GM12872 (cell line): Measurements from ENCODE around the gene CAPN10.

Source experiments
- TF ChIP-seq, protein P1 (sequence below): IDR thresholded peaks from 3 replicates; pipeline ENCODE4 v1.5.1; 2011; ENCODE audit warnings: low read depth, mild to moderate bottlenecking, low read length, moderate library complexity; ENCODE audit not compliant: insufficient read depth

CAPN10 gene

DNA sequence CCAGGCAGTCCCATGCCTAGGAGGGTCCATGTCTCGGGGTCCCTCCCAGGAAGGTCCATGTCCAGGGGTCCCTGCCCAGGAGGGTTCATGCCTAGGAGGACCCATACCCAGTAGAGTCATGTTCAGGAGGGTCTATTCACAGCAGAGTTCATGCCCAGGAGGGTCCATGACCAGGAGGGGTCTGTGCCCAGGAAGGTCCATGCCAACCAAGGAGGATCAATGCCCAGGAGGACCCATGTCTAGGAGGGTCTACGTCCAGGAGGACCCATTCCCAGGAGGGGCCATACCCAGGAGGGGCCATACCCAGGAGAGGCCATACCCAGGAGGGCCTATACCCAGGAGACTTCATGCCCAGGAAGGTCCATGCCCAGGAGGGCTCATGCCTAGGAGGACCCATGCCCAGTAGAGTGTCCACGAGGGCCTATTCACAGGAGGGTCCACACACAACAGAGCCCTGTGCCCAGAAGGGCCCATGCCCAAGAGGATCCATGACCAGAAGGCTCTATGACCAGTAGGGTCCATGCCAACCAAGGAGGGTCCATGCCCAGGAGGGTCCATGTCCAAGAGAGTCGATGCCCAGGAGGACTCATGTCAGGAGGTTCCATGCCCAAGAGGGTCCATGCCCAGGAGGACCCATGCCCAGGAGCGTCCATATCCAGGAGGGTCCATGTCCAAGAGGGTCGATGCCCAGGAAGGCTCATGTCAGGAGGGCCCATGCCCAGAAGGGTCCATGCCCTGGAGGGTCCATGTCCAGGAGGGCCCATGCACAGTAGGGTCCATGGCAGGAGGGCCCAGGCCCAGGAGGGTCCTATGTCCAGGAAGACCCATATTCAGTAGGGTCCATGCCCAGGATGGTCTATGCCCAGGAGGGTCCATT, 48.8 kb downstream of the CAPN10 start:
- TF ChIP-seq, protein P1, sequence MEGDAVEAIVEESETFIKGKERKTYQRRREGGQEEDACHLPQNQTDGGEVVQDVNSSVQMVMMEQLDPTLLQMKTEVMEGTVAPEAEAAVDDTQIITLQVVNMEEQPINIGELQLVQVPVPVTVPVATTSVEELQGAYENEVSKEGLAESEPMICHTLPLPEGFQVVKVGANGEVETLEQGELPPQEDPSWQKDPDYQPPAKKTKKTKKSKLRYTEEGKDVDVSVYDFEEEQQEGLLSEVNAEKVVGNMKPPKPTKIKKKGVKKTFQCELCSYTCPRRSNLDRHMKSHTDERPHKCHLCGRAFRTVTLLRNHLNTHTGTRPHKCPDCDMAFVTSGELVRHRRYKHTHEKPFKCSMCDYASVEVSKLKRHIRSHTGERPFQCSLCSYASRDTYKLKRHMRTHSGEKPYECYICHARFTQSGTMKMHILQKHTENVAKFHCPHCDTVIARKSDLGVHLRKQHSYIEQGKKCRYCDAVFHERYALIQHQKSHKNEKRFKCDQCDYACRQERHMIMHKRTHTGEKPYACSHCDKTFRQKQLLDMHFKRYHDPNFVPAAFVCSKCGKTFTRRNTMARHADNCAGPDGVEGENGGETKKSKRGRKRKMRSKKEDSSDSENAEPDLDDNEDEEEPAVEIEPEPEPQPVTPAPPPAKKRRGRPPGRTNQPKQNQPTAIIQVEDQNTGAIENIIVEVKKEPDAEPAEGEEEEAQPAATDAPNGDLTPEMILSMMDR = no peak

- TF ChIP-seq, protein P1 = no peak
These were observed 49.5 kb downstream of the CAPN10 start for GRCh38 chr2:240635998-240636547.

DNA sequence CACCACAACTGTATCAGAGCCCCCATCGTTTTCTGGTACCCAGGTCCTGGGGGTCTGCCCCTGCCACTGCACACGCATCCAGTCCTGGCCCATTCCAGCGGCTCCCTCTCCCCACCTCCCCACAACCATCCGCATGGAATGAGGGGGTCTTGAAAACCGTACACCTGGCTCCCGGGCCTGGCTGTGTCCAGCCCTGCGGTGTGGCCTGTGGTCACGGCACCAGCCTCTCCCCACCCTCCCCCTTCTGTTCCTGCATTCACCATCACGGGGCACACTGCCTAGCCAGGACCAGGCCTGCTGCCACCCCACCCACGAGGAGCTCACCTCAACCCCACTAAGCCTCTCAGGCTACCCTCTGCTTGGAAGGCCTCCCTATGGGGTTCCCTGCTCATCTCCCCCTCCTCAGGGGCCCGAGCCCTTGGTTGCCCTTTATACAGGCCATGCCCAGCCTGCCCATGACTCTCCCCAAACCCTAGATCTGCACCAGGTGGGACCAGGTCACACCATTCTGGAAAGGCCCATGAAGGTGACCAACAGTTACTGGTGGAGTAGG, 50.1 kb downstream of the CAPN10 start:
- TF ChIP-seq, protein P1 = no peak

GRCh38 chr2:240637116-240637900, 50.8 kb downstream of the CAPN10 start:
- TF ChIP-seq, protein P1 = no peak

DNA sequence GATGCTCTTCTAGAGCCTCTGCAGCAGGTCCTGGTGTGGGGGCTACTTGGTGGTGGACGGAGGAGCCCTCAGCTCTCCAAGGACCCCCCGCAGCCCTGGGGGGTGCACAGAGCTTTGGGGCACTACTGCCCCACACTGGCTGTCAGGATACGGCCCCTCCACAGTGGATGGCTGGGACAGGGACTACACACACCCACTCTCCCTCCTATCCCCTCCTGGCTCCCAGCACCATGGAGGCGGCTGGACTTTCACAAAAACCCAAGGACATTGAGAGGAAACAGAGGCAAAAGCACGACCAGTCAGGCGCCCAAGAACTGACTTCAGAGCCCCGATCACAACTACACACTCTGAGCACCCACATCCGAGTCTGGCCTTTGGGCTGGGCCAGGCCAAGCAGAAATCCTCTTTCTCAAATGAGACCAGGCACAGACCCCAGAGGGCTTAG, 51.4 kb downstream of the CAPN10 start:
- TF ChIP-seq, protein P1 = no peak

DNA sequence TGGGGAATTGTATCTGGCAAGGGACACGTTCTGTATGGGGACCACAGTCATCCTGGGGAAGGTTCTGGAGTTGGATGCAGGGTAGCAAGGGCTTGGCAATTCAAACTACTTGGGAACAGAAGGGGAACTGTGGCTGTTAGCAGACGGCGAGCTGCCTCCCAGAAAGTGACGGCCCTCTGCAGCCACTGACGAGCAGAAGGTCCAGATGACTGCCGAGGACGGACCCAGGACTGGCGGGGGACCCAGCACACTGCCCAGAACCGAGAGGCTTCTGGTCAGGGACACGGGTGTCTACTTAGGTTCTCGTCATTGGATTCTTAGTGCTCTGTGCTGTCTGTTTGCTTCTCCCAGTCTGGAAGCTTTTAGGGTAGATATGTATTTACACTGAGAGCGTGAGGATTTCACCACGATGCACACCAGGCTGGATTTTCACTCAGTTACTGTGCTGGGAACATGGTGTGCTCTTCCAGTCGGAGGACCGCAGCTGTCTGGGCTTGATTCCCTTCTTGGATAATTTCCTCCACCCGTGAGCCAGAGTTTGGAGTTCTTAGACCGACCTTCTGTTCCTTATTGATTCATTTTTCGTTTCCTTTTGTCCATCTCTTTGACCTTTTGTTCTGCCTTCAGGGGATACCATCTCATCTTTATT, 52.1 kb downstream of the CAPN10 start:
- TF ChIP-seq, protein P1 = no peak

DNA sequence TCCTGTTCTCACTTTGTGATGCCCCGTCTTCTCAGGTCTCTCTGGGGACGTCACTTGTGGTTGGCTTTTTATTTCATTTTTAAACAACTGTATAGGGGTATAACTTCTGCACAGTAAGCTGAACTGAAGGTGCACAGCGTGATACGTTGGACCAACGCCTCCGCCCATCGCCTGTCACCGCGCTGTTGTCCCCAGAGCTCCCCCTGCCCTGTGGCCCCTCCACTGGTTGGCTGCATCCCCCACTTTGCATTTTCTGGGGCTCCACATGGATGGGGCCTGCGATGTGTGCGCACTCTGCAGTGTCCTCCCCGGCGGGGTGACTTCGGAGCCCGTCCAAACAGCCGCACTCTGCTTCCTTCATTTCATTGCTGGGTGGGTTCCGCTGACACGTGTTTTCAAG, 53.0 kb downstream of the CAPN10 start:
- TF ChIP-seq, protein P1 = no peak
